BLaER1 (cell line): ENCODE measurements around the gene VGLL4.
A peak's percentile ranks its signal among the peaks of the same experiment; 100 is the strongest.

ENCODE experiments used
- H3K27ac ChIP-seq: shearing (Covaris generic); formaldehyde crosslinking; 2 replicates; pipeline ENCODE4 v1.8.1; 2022
- H3K27me3 ChIP-seq: shearing (Covaris generic); formaldehyde crosslinking; 2 replicates; pipeline ENCODE4 v1.8.1; 2022
- H3K36me3 ChIP-seq: shearing (Covaris generic); formaldehyde crosslinking; 2 replicates; pipeline ENCODE4 v1.8.1; 2022
- H3K4me1 ChIP-seq: shearing (Covaris generic); formaldehyde crosslinking; 2 replicates; pipeline ENCODE4 v1.8.1; 2022
- H3K4me2 ChIP-seq: shearing (Covaris generic); formaldehyde crosslinking; 2 replicates; pipeline ENCODE4 v1.8.1; 2022
- H3K4me3 ChIP-seq: shearing (Covaris generic); formaldehyde crosslinking; 2 replicates; pipeline ENCODE4 v1.8.1; 2022
- H3K9ac ChIP-seq: shearing (Covaris generic); formaldehyde crosslinking; 2 replicates; pipeline ENCODE4 v1.8.1; 2022
- H3K9me3 ChIP-seq: shearing (Covaris generic); formaldehyde crosslinking; 2 replicates; pipeline ENCODE4 v1.8.1; 2022
- H4K20me1 ChIP-seq: shearing (Covaris generic); formaldehyde crosslinking; 2 replicates; pipeline ENCODE4 v1.8.1; 2022
- Cebpa-rat ChIP-seq: shearing (Covaris generic); IDR thresholded peaks from 2 replicates; pipeline ENCODE4 v1.8.1; 2022

VGLL4 gene

GRCh38 chr3:11671648-11672100, 28.0 kb upstream of the VGLL4 start:
- peak overlapping the region; percentile 30 for H3K4me2 ChIP-seq
- no peaks in the 10 kb centered on the region for H4K20me1 ChIP-seq
- H3K4me1 ChIP-seq, result peaks cover 12% of the 10 kb centered on the region
- no peaks in the 10 kb centered on the region for H3K27me3 ChIP-seq
- H3K27ac ChIP-seq, result no peak overlapping the region
- H3K9ac ChIP-seq, result no peak overlapping the region
- H3K4me3 ChIP-seq, result no peak overlapping the region
- no peaks in the 10 kb centered on the region for H3K36me3 ChIP-seq
- no peak for TF ChIP-seq Cebpa-rat
- H3K9me3 ChIP-seq, result no peaks in the 10 kb centered on the region

- Histone ChIP-seq H3K9ac (no peak overlapping the region), H3K9me3 (no peaks in the 10 kb centered on the region), H3K4me2 (no peak overlapping the region), H3K36me3 (no peaks in the 10 kb centered on the region), H3K4me3 (no peak overlapping the region), H3K4me1 (peaks cover 12% of the 10 kb centered on the region), H3K27me3 (no peaks in the 10 kb centered on the region), H3K27ac (no peak overlapping the region), H4K20me1 (no peaks in the 10 kb centered on the region)
- TF ChIP-seq Cebpa-rat, result no peak
Measured at GRCh38 chr3:11668243-11669235, 24.8 kb upstream of the VGLL4 start.

- TF ChIP-seq Cebpa-rat, result no peak
- Histone ChIP-seq H3K4me3 (no peak overlapping the region), H3K4me1 (no peaks in the 10 kb centered on the region), H4K20me1 (no peaks in the 10 kb centered on the region), H3K36me3 (no peaks in the 10 kb centered on the region), H3K9me3 (no peaks in the 10 kb centered on the region), H3K27me3 (no peaks in the 10 kb centered on the region), H3K27ac (no peak overlapping the region), H3K4me2 (no peak overlapping the region), H3K9ac (no peak overlapping the region)
Measured at GRCh38 chr3:11665331-11665730, 21.6 kb upstream of the VGLL4 start.

GRCh38 chr3:11662392-11662990, 18.8 kb upstream of the VGLL4 start:
- no peak overlapping the region for H3K9ac ChIP-seq
- H3K36me3 ChIP-seq, result no peaks in the 10 kb centered on the region
- no peaks in the 10 kb centered on the region for H4K20me1 ChIP-seq
- no peaks in the 10 kb centered on the region for H3K4me1 ChIP-seq
- H3K27me3 ChIP-seq, result no peaks in the 10 kb centered on the region
- H3K4me3 ChIP-seq, result no peak overlapping the region
- no peak for TF ChIP-seq Cebpa-rat
- no peak overlapping the region for H3K27ac ChIP-seq
- no peaks in the 10 kb centered on the region for H3K9me3 ChIP-seq
- H3K4me2 ChIP-seq, result no peak overlapping the region

GRCh38 chr3:11661827-11662226, 18.1 kb upstream of the VGLL4 start:
- Histone ChIP-seq H3K4me2 (no peak overlapping the region), H3K27ac (no peak overlapping the region), H3K36me3 (no peaks in the 10 kb centered on the region), H4K20me1 (no peaks in the 10 kb centered on the region), H3K4me3 (no peak overlapping the region), H3K9me3 (no peaks in the 10 kb centered on the region), H3K4me1 (no peaks in the 10 kb centered on the region), H3K9ac (no peak overlapping the region), H3K27me3 (no peaks in the 10 kb centered on the region)
- TF ChIP-seq Cebpa-rat, result no peak

- Histone ChIP-seq H3K27me3 (no peaks in the 10 kb centered on the region), H3K27ac (no peak overlapping the region), H3K4me2 (no peak overlapping the region), H3K9me3 (no peaks in the 10 kb centered on the region), H3K9ac (no peak overlapping the region), H3K4me3 (no peak overlapping the region), H4K20me1 (no peaks in the 10 kb centered on the region), H3K4me1 (peaks cover 6% of the 10 kb centered on the region), H3K36me3 (no peaks in the 10 kb centered on the region)
- no peak for TF ChIP-seq Cebpa-rat
Measured at GRCh38 chr3:11661052-11661656, 17.4 kb upstream of the VGLL4 start.

- Histone ChIP-seq H4K20me1 (no peaks in the 10 kb centered on the region), H3K4me1 (peaks cover 16% of the 10 kb centered on the region), H3K27ac (no peak overlapping the region), H3K9me3 (no peaks in the 10 kb centered on the region), H3K9ac (no peak overlapping the region), H3K4me2 (no peak overlapping the region), H3K27me3 (no peaks in the 10 kb centered on the region), H3K4me3 (no peak overlapping the region), H3K36me3 (no peaks in the 10 kb centered on the region)
- TF ChIP-seq Cebpa-rat, result no peak
Measured at GRCh38 chr3:11660242-11660641, 16.5 kb upstream of the VGLL4 start.

- Histone ChIP-seq H3K4me1 (peaks cover 22% of the 10 kb centered on the region), H3K9me3 (no peaks in the 10 kb centered on the region), H3K9ac (no peak overlapping the region), H3K4me3 (no peak overlapping the region), H3K27ac (no peak overlapping the region), H4K20me1 (no peaks in the 10 kb centered on the region), H3K27me3 (no peaks in the 10 kb centered on the region), H3K36me3 (no peaks in the 10 kb centered on the region), H3K4me2 (no peak overlapping the region)
- no peak for TF ChIP-seq Cebpa-rat
Measured at GRCh38 chr3:11658180-11658579, 14.5 kb upstream of the VGLL4 start.

- peaks cover 22% of the 10 kb centered on the region for H3K4me1 ChIP-seq
- H3K36me3 ChIP-seq, result no peaks in the 10 kb centered on the region
- H4K20me1 ChIP-seq, result no peaks in the 10 kb centered on the region
- peak overlapping the region; percentile 42; the same call in 1 of the 2 replicates for H3K27ac ChIP-seq
- no peak overlapping the region for H3K4me3 ChIP-seq
- no peak for TF ChIP-seq Cebpa-rat
- H3K4me2 ChIP-seq, result peak overlapping the region; percentile 83
- no peaks in the 10 kb centered on the region for H3K27me3 ChIP-seq
- H3K9ac ChIP-seq, result no peak overlapping the region
- no peaks in the 10 kb centered on the region for H3K9me3 ChIP-seq
Measured at GRCh38 chr3:11655196-11655928, 11.6 kb upstream of the VGLL4 start.
